Omental fat pad (tissue), 4 donors: ENCODE data around the gene PRSS3. TPM values are rescaled to one million over a fixed set of nuclear protein-coding genes. Genes with fewer than 3 reads are reported as not detected.
A peak's percentile ranks its signal among the peaks of the same experiment; 100 is the strongest.
"Not testable (repeated sequence)": the region's sequence is repeated elsewhere in the genome, so short reads cannot be mapped to it uniquely, and the experiment has no call there.

Source experiments
- ATAC-seq: fragments of 150-250 bp; one replicate; pipeline ENCODE4 v1.9.1; 2016; ENCODE audit warnings: mild to moderate bottlenecking, moderate library complexity; ENCODE audit not compliant: low FRiP score
- DNase-seq: peaks from one replicate; pipeline ENCODE4 v3.0.0-alpha.2; 2019; ENCODE audit warnings: low spot score
- CTCF ChIP-seq, 3 donors: fragments of 450-650 bp; IDR thresholded peaks; one replicate each; pipeline ENCODE4 v1.5.1; 2016 to 2017; ENCODE audit warnings: antibody characterized with exemption in 3 of 3, mild to moderate bottlenecking in 3 of 3, moderate library complexity in 2 of 3
- total RNA-seq, 4 donors: library from RNA; depleted of rRNA; stranded (reverse); fragments of >200 nt; gene quantifications; one replicate each; pipeline ENCODE4 v1.1.0, GENCODE V29; 2016

Gene PRSS3
- total RNA-seq, result not detected

- ATAC-seq (no peak), DNase-seq (no peak)
- TF ChIP-seq CTCF (IDR thresholded peaks at IDR 0.05), result no peak
Measured at GRCh38 chr9:33795281-33795680, at the start of gene PRSS3. PRSS3 (plus strand) TSS chr9:33795561; CDS start chr9:33795574, 13 bp downstream.

- no peak for TF ChIP-seq CTCF (IDR thresholded peaks at IDR 0.05)
- no peak for ATAC-seq
- no peak for DNase-seq
Measured at GRCh38 chr9:33748633-33749304, 46.6 kb upstream of the PRSS3 start.

GRCh38 chr9:33749305-33749654 is 46.1 kb upstream of the PRSS3 start:
- ATAC-seq, DNase-seq: not testable (repeated sequence)

- no peak for TF ChIP-seq CTCF (IDR thresholded peaks at IDR 0.05)
- DNase-seq, result no peak
- ATAC-seq, result peak; percentile 54
Measured at GRCh38 chr9:33750307-33750838, 45.0 kb upstream of the PRSS3 start.

- TF ChIP-seq CTCF (IDR thresholded peaks at IDR 0.05), result no peak
- ATAC-seq, result peak; percentile 59
Measured at GRCh38 chr9:33750839-33751339, 44.5 kb upstream of the PRSS3 start.

GRCh38 chr9:33751536-33752129 is 43.7 kb upstream of the PRSS3 start:
- no peak for ATAC-seq
- no peak for TF ChIP-seq CTCF (IDR thresholded peaks at IDR 0.05)

More at GRCh38 chr9:33750839-33751339, 44.5 kb upstream of the PRSS3 start:
- no peak for DNase-seq

GRCh38 chr9:33752130-33752637 is 43.2 kb upstream of the PRSS3 start:
- no peak for TF ChIP-seq CTCF (IDR thresholded peaks at IDR 0.05)
- ATAC-seq, result no peak

More at GRCh38 chr9:33751536-33752129, 43.7 kb upstream of the PRSS3 start:
- DNase-seq, result no peak

GRCh38 chr9:33752789-33753188 is 42.6 kb upstream of the PRSS3 start:
- not testable (repeated sequence) for ATAC-seq, DNase-seq

More at GRCh38 chr9:33752130-33752637, 43.2 kb upstream of the PRSS3 start:
- no peak for DNase-seq

- ATAC-seq, result peak; percentile 55
- not testable (repeated sequence) for DNase-seq
Measured at GRCh38 chr9:33759648-33760047, 35.7 kb upstream of the PRSS3 start.
